WTC11 (cell line): Measurements from ENCODE around the gene EIF3B.

ENCODE experiments used
- ARID4B ChIP-seq: sonication (generic); formaldehyde crosslinking; IDR thresholded peaks from 2 replicates; pipeline ENCODE4 v1.8.0; 2023; ENCODE audit warnings: missing genetic modification reagents, mild to moderate bottlenecking, borderline replicate concordance
- MLX ChIP-seq: sonication (generic); formaldehyde crosslinking; IDR thresholded peaks from 2 replicates; pipeline ENCODE4 v1.8.1; 2023; ENCODE audit warnings: mild to moderate bottlenecking, missing genetic modification reagents, moderate library complexity
- MXD4 ChIP-seq: fragments of 250-450 bp; sonication (Bioruptor Pico); IDR thresholded peaks from 2 replicates; pipeline ENCODE4 v1.8.0; 2021; ENCODE audit warnings: mild to moderate bottlenecking, moderate library complexity, borderline replicate concordance
- NR1H2 ChIP-seq: sonication (generic); formaldehyde crosslinking; IDR thresholded peaks from 2 replicates; pipeline ENCODE4 v1.9.0; 2021; ENCODE audit warnings: mild to moderate bottlenecking, moderate library complexity, missing genetic modification reagents
- TF ChIP-seq, protein P1 (sequence below): fragments of 200-600 bp; IDR thresholded peaks from 2 replicates; pipeline ENCODE4 v1.8.0; 2022; ENCODE audit warnings: antibody characterized with exemption

- TF ChIP-seq, protein P1, sequence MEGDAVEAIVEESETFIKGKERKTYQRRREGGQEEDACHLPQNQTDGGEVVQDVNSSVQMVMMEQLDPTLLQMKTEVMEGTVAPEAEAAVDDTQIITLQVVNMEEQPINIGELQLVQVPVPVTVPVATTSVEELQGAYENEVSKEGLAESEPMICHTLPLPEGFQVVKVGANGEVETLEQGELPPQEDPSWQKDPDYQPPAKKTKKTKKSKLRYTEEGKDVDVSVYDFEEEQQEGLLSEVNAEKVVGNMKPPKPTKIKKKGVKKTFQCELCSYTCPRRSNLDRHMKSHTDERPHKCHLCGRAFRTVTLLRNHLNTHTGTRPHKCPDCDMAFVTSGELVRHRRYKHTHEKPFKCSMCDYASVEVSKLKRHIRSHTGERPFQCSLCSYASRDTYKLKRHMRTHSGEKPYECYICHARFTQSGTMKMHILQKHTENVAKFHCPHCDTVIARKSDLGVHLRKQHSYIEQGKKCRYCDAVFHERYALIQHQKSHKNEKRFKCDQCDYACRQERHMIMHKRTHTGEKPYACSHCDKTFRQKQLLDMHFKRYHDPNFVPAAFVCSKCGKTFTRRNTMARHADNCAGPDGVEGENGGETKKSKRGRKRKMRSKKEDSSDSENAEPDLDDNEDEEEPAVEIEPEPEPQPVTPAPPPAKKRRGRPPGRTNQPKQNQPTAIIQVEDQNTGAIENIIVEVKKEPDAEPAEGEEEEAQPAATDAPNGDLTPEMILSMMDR, result no peak
- no peak for TF ChIP-seq NR1H2 (CRISPR knock-in tag)
- no peak for TF ChIP-seq ARID4B (CRISPR knock-in tag)
- no peak for TF ChIP-seq MLX
- no peak for TF ChIP-seq MXD4 (CRISPR knock-in tag)
Measured at GRCh38 chr7:2315787-2316186, 38.8 kb upstream of the EIF3B start.
